Esophagus (tissue), 2 donors: Measurements from ENCODE around the gene TESPA1. TPM values are rescaled to one million over a fixed set of nuclear protein-coding genes. Genes with fewer than 3 reads are reported as not detected.
"Not testable (repeated sequence)": the region's sequence is repeated elsewhere in the genome, so short reads cannot be mapped to it uniquely, and the experiment has no call there.

Experiments
- H3K27ac ChIP-seq, 2 donors: one replicate each; pipeline ENCODE4 v1.5.1; 2013; ENCODE audit warnings: low read depth in 2 of 2, mild to moderate bottlenecking in 2 of 2, inconsistent platforms in 1 of 2, low read length in 1 of 2, moderate library complexity in 1 of 2
- H3K27me3 ChIP-seq, 2 donors: one replicate each; pipeline ENCODE4 v1.6.1; 2013; ENCODE audit warnings: low read length in 2 of 2, control low read depth in 1 of 2, mild to moderate bottlenecking in 1 of 2; ENCODE audit not compliant: insufficient read depth in 2 of 2, control insufficient read depth in 1 of 2
- H3K36me3 ChIP-seq, 2 donors: one replicate each; pipeline ENCODE4 v1.6.1; 2013; ENCODE audit warnings: low read length in 1 of 2; ENCODE audit not compliant: control insufficient read depth in 2 of 2, insufficient read depth in 2 of 2
- H3K4me1 ChIP-seq, 2 donors: one replicate each; pipeline ENCODE4 v1.6.1; 2013; ENCODE audit warnings: low read length in 1 of 2; ENCODE audit not compliant: control insufficient read depth in 2 of 2, insufficient read depth in 2 of 2
- H3K4me3 ChIP-seq, 2 donors: one replicate each; pipeline ENCODE4 v1.5.1; 2013; ENCODE audit warnings: low read length in 2 of 2, mild to moderate bottlenecking in 2 of 2, low read depth in 1 of 2, moderate library complexity in 1 of 2
- H3K9me3 ChIP-seq, 2 donors: one replicate each; pipeline ENCODE4 v1.6.1; 2013; ENCODE audit warnings: mild to moderate bottlenecking in 2 of 2, low read depth in 1 of 2, low read length in 1 of 2, moderate library complexity in 1 of 2; ENCODE audit not compliant: control insufficient read depth in 2 of 2, insufficient read depth in 1 of 2
- WGBS, 2 donors: extraction: QIAGEN DNeasy Blood & Tissue Kit; methylation state at CpG; one replicate each; pipeline ENCODE4 v1.1.7; 2013; 5-methylcytosine and 5-hydroxymethylcytosine counted together
- polyA plus RNA-seq, 2 donors: library from polyadenylated mRNA; stranded (reverse); fragments of 200-250 nt; gene quantifications; one replicate each; pipeline ENCODE4 v1.2.3, GENCODE V29; 2013
- donor health status: healthy with polysubstance abuse.
- donor health status: Bipolar disorder and iron deficiency.

Gene TESPA1
- polyA plus RNA-seq, 2 donors: 0.26 to 0.32 TPM

GRCh38 chr12:54986773-54987172 is 2.2 kb upstream of the TESPA1 start:
- not testable (repeated sequence) for H3K9me3 ChIP-seq, H3K27me3 ChIP-seq, H3K4me3 ChIP-seq, H3K36me3 ChIP-seq, H3K4me1 ChIP-seq, H3K27ac ChIP-seq
- 87 to 89% methylated on average over 3 of the region's 3 CpGs for WGBS, 2 donors

GRCh38 chr12:54983536-54984101 is 943 bp downstream of the TESPA1 start:
- Histone ChIP-seq H3K9me3 (no peaks in the 10 kb centered on the region), H3K27ac (no peak overlapping the region), H3K27me3 (no peaks in the 10 kb centered on the region), H3K36me3 (no peaks in the 10 kb centered on the region), H3K4me1 (no peaks in the 10 kb centered on the region), H3K4me3 (no peak overlapping the region)
- 69 to 76% methylated on average over 2 of the region's 2 CpGs for WGBS, 2 donors

- no peaks in the 10 kb centered on the region for H3K4me1 ChIP-seq
- no peaks in the 10 kb centered on the region for H3K9me3 ChIP-seq
- no peaks in the 10 kb centered on the region for H3K27me3 ChIP-seq
- H3K27ac ChIP-seq: no peak overlapping the region
- WGBS, 2 donors: 80 to 92% methylated on average over 2 of the region's 2 CpGs
- H3K36me3 ChIP-seq: no peaks in the 10 kb centered on the region
- H3K4me3 ChIP-seq: no peak overlapping the region
Observed at GRCh38 chr12:54981796-54982195, 2.8 kb downstream of the TESPA1 start.

- Histone ChIP-seq H3K27ac (no peak overlapping the region), H3K4me3 (no peak overlapping the region), H3K36me3 (no peaks in the 10 kb centered on the region), H3K4me1 (no peaks in the 10 kb centered on the region), H3K27me3 (no peaks in the 10 kb centered on the region), H3K9me3 (no peaks in the 10 kb centered on the region)
- WGBS, 2 donors: 70 to 78% methylated on average over 5 of the region's 5 CpGs
Observed at GRCh38 chr12:54980341-54980740, 4.2 kb downstream of the TESPA1 start.

GRCh38 chr12:54977857-54978256 is 6.7 kb downstream of the TESPA1 start:
- H3K9me3 ChIP-seq: no peaks in the 10 kb centered on the region
- no peak overlapping the region for H3K4me3 ChIP-seq
- no peaks in the 10 kb centered on the region for H3K27me3 ChIP-seq
- no peaks in the 10 kb centered on the region for H3K36me3 ChIP-seq
- 71 to 75% methylated on average over 5 of the region's 5 CpGs for WGBS, 2 donors
- no peaks in the 10 kb centered on the region for H3K4me1 ChIP-seq
- H3K27ac ChIP-seq: no peak overlapping the region

GRCh38 chr12:54977155-54977554 is 7.4 kb downstream of the TESPA1 start:
- H3K36me3 ChIP-seq: no peaks in the 10 kb centered on the region
- no peak overlapping the region for H3K27ac ChIP-seq
- no peaks in the 10 kb centered on the region for H3K4me1 ChIP-seq
- H3K9me3 ChIP-seq: no peaks in the 10 kb centered on the region
- H3K27me3 ChIP-seq: no peaks in the 10 kb centered on the region
- 39 to 42% methylated on average over 3 of the region's 3 CpGs for WGBS, 2 donors
- H3K4me3 ChIP-seq: no peak overlapping the region

- no peak overlapping the region for H3K4me3 ChIP-seq
- WGBS, 2 donors: 64 to 66% methylated on average over 6 of the region's 6 CpGs
- no peak overlapping the region for H3K27ac ChIP-seq
Observed at GRCh38 chr12:54975875-54976274, 8.7 kb downstream of the TESPA1 start.

GRCh38 chr12:54975272-54975671 is 9.3 kb downstream of the TESPA1 start:
- Histone ChIP-seq H3K27ac (no peak overlapping the region), H3K9me3 (no peaks in the 10 kb centered on the region), H3K36me3 (no peaks in the 10 kb centered on the region), H3K4me3 (no peak overlapping the region), H3K4me1 (no peaks in the 10 kb centered on the region), H3K27me3 (no peaks in the 10 kb centered on the region)
- 77 to 79% methylated on average over 2 of the region's 2 CpGs for WGBS, 2 donors

More at GRCh38 chr12:54975875-54976274, 8.7 kb downstream of the TESPA1 start:
- H3K27me3 ChIP-seq: no peaks in the 10 kb centered on the region
- no peaks in the 10 kb centered on the region for H3K4me1 ChIP-seq
- H3K9me3 ChIP-seq: no peaks in the 10 kb centered on the region
- H3K36me3 ChIP-seq: no peaks in the 10 kb centered on the region

GRCh38 chr12:54974279-54974678 is 10.3 kb downstream of the TESPA1 start:
- H3K9me3 ChIP-seq: no peaks in the 10 kb centered on the region
- no peak overlapping the region for H3K4me3 ChIP-seq
- 89 to 93% methylated on average over 12 of the region's 12 CpGs for WGBS, 2 donors
- H3K27ac ChIP-seq: no peak overlapping the region
- no peaks in the 10 kb centered on the region for H3K4me1 ChIP-seq
- no peaks in the 10 kb centered on the region for H3K27me3 ChIP-seq
- no peaks in the 10 kb centered on the region for H3K36me3 ChIP-seq

- WGBS, 2 donors: 84 to 87% methylated on average over 3 of the region's 3 CpGs
- H3K27ac ChIP-seq: no peak overlapping the region
Observed at GRCh38 chr12:54973556-54973955, 11.0 kb downstream of the TESPA1 start.

More at GRCh38 chr12:54973556-54973955, 11.0 kb downstream of the TESPA1 start:
- Histone ChIP-seq H3K4me3 (no peak overlapping the region), H3K4me1 (no peaks in the 10 kb centered on the region), H3K36me3 (no peaks in the 10 kb centered on the region), H3K27me3 (no peaks in the 10 kb centered on the region), H3K9me3 (no peaks in the 10 kb centered on the region)
